ENCODE results near the gene PRSS35.
"Not testable (repeated sequence)": the region's sequence is repeated elsewhere in the genome, so short reads cannot be mapped to it uniquely, and the experiment has no call there.

Gene PRSS35

DNA sequence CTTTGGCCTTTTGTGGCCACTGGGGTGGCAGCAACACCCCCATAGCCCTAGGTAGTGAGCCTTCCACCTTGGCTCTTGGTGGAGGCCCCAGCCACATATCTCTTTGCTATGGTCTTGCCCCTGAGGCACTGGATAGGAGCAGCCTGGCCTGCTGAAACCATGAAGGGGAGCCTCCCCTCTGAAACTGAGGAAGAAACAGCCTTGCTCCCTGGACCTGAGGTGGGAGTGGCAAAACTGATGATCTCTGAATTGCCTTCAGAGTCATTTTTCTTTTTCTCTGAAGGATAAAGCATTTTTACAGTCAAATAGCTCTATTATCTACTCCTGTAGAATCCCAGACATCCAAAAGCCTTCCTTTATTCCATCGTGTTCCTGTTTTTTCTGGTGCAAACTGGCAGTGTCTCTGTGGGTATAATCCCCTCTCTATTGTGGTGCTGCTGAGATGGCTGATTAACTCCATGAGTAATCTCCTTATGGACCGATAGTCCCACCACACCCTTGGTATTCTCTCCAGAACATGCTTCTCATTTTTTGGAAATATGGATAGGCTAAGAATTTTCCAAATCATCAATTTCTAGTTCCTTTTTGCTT is 22.0 kb upstream of the PRSS35 start:
- H3K36me3 Mint-ChIP-seq (ENCODE audit: low read depth), result no peaks in the 10 kb centered on the region
- H3K4me1 Mint-ChIP-seq (ENCODE audit: low read depth), result no peaks in the 10 kb centered on the region
- peaks cover 17% of the 10 kb centered on the region for H3K27me3 Mint-ChIP-seq
- no peak overlapping the region for H3K27ac Mint-ChIP-seq
- H3K4me3 Mint-ChIP-seq, result no peak overlapping the region
- H3K9me3 Mint-ChIP-seq, result no peaks in the 10 kb centered on the region

- no peaks in the 10 kb centered on the region for H3K4me1 Mint-ChIP-seq (ENCODE audit: low read depth)
- H3K27ac Mint-ChIP-seq, result no peak overlapping the region
- peaks cover 8% of the 10 kb centered on the region for H3K27me3 Mint-ChIP-seq
- H3K9me3 Mint-ChIP-seq, result peaks cover 5% of the 10 kb centered on the region
- H3K36me3 Mint-ChIP-seq (ENCODE audit: low read depth), result no peaks in the 10 kb centered on the region
- no peak overlapping the region for H3K4me3 Mint-ChIP-seq
Measured at GRCh38 chr6:83505356-83505755, 7.0 kb upstream of the PRSS35 start.

DNA sequence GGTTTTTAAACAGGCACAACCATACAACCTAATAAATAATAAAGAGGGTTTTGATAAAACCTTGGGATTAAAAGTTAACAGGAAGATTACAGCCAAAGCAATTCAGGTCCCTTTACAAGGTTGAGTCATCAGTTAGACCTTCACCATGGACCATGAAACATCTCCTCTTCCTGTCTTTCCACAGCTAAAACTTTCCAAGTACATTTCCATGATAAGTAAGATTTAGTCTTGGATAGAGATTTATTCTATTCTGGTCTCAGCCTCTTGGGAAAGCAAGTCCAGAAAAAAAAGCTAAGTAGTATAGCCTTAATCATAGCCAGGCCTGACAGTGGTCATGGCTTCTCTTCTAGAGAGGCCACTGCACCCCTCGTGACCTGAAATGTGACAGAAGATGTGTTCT is 2.9 kb upstream of the PRSS35 start:
- H3K9me3 Mint-ChIP-seq, result no peaks in the 10 kb centered on the region
- H3K4me1 Mint-ChIP-seq (ENCODE audit: low read depth), result no peaks in the 10 kb centered on the region
- peaks cover 41% of the 10 kb centered on the region for H3K27me3 Mint-ChIP-seq
- H3K36me3 Mint-ChIP-seq (ENCODE audit: low read depth), result no peaks in the 10 kb centered on the region
- no peak overlapping the region for H3K4me3 Mint-ChIP-seq
- H3K27ac Mint-ChIP-seq, result no peak overlapping the region

DNA sequence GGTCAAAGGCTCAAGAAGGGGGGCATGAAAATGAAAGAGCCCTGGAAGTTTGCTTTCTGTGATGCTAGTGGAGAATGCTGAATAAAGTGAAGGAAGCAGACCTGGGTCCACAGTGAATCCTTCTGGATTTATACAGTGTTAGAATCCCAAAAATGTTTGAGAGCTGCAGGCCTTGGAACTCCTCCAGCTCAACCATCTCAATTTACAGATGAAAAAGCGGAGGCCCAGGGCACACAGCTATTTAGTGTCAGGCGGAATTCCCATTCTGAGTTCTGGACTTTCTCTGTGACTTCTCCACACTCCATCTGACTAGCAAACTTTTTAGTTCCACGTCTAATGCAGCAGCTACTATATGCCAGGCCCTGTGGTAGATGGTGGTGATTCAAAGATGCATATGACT is 1.5 kb upstream of the PRSS35 start:
- Mint-ChIP-seq H3K4me1 (ENCODE audit: low read depth) (no peaks in the 10 kb centered on the region), H3K9me3 (no peaks in the 10 kb centered on the region), H3K27ac (no peak overlapping the region), H3K36me3 (ENCODE audit: low read depth) (no peaks in the 10 kb centered on the region), H3K4me3 (no peak overlapping the region), H3K27me3 (peaks cover 45% of the 10 kb centered on the region)

DNA sequence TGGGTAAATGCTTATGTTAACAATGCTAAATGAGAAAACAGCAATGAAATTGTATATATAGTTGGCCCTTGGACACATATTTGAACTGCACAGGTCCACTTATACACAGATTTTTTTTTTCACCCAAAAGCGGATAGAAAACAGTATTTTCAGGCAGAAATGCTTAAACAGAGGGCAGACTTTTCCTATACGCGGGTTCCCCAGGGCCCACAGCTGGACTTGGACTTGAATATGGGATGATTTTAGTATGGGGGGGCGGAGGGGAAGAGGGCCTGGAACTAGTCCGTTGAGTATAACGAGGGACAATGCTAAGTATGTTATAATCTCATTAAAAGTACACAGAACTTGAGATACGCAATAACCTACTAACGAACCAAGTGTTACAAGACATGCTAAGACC is 1.1 kb upstream of the PRSS35 start:
- H3K9me3 Mint-ChIP-seq, result no peaks in the 10 kb centered on the region
- H3K27me3 Mint-ChIP-seq, result peaks cover 45% of the 10 kb centered on the region
- no peak overlapping the region for H3K4me3 Mint-ChIP-seq
- H3K27ac Mint-ChIP-seq, result no peak overlapping the region
- H3K4me1 Mint-ChIP-seq (ENCODE audit: low read depth), result no peaks in the 10 kb centered on the region
- no peaks in the 10 kb centered on the region for H3K36me3 Mint-ChIP-seq (ENCODE audit: low read depth)

DNA sequence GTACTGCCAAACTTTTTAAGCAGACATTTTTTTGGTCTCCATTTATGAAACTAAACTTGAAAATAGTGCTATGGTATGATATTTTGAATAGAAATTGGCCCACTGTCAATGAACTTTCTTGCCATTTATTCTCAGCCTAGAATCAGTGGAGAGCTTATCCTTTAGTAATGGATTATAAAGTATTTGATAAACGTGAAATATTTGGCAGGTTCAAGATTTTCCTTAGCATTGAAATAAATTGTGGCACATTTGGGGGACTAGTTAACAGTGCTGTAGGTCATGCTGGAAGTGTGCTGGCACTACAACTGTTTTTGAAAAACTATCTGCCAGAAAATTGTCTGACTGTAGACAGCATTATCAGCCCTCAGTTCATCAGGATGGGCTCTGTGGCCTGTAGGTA is 2.1 kb downstream of the PRSS35 start:
- Mint-ChIP-seq H3K9me3 (no peaks in the 10 kb centered on the region), H3K36me3 (ENCODE audit: low read depth) (no peaks in the 10 kb centered on the region)

GRCh38 chr6:83514866-83515466 is 2.6 kb downstream of the PRSS35 start:
- Mint-ChIP-seq H3K36me3 (ENCODE audit: low read depth) (no peaks in the 10 kb centered on the region), H3K9me3 (no peaks in the 10 kb centered on the region), H3K27ac (no peak overlapping the region), H3K4me1 (ENCODE audit: low read depth) (no peaks in the 10 kb centered on the region), H3K4me3 (no peak overlapping the region), H3K27me3 (peaks cover 49% of the 10 kb centered on the region)

More for the DNA sequence above, 2.1 kb downstream of the PRSS35 start:
- Mint-ChIP-seq H3K4me1 (ENCODE audit: low read depth) (no peaks in the 10 kb centered on the region), H3K4me3 (no peak overlapping the region), H3K27me3 (peaks cover 49% of the 10 kb centered on the region), H3K27ac (no peak overlapping the region)

DNA sequence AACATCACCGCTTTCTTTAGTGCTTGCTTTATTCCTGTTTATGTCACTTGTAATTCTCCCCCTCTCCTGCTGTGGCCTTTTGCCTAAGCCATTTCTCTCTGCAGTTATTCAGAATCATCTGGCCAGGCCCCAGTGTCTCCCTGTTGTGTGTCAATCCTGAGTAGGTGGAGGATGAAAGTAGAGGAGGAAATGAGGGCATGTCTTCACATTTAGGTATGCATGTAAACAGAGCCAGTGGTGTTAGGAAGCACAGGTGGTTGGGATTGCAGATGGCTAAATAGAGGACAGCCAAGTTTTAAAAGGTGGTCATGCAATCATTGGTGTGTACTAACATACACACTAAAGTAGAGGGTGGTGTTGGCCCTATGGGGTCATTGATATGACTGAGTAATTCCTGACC is 5.2 kb downstream of the PRSS35 start:
- no peaks in the 10 kb centered on the region for H3K9me3 Mint-ChIP-seq
- no peaks in the 10 kb centered on the region for H3K36me3 Mint-ChIP-seq (ENCODE audit: low read depth)
- no peaks in the 10 kb centered on the region for H3K4me1 Mint-ChIP-seq (ENCODE audit: low read depth)
- peaks cover 31% of the 10 kb centered on the region for H3K27me3 Mint-ChIP-seq
- no peak overlapping the region for H3K4me3 Mint-ChIP-seq
- no peak overlapping the region for H3K27ac Mint-ChIP-seq

DNA sequence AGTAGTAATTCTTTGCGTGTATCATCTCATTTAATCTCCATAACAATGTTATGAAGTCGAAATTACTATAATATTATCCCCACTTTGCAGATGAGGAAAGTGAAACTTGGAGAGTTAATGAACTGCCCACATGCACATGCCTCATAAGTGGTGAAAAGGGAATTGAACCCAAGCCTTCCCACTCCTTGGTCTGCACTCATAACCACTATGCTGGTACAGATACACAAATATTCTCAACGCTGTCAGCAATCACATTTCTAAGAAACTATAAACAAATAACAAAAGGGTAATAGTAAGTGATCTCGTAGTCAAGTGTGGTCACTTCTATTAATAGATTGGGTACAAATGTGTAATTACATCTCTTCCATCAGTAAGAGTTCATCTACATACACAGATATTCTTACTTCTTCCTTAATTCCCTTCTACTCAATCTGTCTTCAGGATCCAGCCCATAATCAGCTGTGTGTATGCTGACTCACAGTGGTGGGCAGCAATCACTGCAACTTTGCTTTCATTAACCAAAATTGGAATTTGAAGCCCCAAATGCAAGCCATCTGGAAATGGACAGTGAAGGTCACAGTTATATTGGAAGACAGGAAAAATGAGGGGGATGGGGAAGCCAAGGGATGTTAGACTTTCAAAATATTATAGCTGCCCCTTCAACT is 6.6 kb downstream of the PRSS35 start:
- Mint-ChIP-seq H3K4me3 (no peak overlapping the region), H3K9me3 (no peaks in the 10 kb centered on the region), H3K36me3 (ENCODE audit: low read depth) (no peaks in the 10 kb centered on the region), H3K4me1 (ENCODE audit: low read depth) (no peaks in the 10 kb centered on the region), H3K27me3 (peaks cover 21% of the 10 kb centered on the region), H3K27ac (no peak overlapping the region)

DNA sequence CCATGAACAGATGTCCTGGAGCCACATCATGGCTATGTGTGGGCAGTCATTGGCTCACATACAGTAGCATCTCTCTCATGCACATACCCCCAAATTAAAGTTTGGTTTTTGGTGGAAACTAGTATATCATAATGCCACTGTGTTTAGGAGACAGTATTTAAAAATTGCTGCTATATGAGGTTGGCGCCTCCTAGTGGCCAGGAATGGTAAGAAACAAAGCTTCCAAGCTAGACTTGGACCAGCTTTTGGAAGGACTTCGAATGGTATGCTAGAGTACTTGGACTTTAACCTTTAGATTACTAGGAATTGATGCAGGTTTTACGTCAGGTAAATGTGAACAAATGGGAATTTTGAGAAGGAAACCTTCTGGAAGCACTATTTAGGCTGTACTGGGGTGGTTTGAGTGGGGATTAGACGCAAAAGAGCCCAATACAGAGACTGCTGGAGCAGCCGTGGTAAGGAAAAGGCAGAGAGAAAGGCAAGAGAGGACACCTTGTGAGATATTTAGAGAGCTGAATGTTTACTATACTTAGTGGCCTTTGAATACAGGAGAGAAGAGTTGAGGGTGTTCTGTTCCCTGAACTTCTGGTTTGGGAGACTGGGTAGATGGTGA is 23.8 kb downstream of the PRSS35 start:
- Mint-ChIP-seq H3K36me3 (ENCODE audit: low read depth) (no peaks in the 10 kb centered on the region), H3K9me3 (no peaks in the 10 kb centered on the region), H3K4me1 (ENCODE audit: low read depth) (no peaks in the 10 kb centered on the region), H3K27ac (no peak overlapping the region), H3K27me3 (peaks cover 10% of the 10 kb centered on the region), H3K4me3 (no peak overlapping the region)

DNA sequence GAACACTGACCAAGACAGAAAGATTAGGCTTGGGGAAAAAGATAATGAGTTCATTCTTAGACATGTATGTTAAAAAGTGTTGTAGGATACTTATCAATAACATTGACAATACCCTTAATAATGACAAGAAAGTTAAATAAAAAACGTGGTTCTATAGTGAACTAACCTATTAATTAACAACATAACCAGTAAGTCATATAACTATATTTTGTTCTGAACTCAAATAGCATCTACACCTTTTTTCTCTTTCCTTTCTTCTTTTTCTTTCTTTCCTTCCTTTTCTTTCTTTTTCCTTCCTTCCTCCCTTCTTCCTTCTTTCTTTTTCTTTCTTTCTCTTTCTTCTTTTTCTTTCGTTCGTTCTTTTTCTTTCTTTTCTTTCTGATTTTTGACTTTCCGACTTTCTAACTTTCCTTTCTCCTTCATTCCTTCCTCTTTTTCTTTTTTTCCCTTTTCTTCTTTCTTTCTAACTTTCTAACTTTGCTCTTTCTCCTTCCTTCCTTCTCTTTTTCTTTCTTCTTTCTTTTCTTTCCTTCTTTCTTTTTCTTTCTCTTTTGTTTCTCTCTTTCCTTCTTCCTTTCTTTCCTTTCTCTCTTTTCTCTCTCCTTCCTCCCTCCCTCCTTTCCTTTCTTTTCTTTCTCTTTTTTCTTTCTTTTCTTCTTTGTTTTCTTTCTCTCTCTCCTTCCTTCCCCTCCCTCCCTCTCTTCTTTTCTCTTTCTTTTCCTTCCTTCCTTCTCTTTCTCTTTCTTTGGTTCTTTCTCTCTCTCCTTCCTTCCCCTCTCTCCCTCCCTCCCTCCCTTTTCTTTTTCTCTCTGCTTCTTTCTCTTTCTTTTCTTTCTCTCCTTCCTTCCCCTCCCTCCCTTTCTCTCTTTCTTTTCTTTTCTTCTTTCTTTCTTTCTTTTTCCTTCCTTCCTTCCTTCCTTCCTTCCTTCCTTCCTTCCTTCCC is 24.6 kb downstream of the PRSS35 start:
- H3K27ac Mint-ChIP-seq, result no peak overlapping the region
- no peaks in the 10 kb centered on the region for H3K36me3 Mint-ChIP-seq (ENCODE audit: low read depth)
- H3K4me3 Mint-ChIP-seq, result no peak overlapping the region
- no peaks in the 10 kb centered on the region for H3K9me3 Mint-ChIP-seq
- H3K27me3 Mint-ChIP-seq, result peaks cover 10% of the 10 kb centered on the region
- no peaks in the 10 kb centered on the region for H3K4me1 Mint-ChIP-seq (ENCODE audit: low read depth)

DNA sequence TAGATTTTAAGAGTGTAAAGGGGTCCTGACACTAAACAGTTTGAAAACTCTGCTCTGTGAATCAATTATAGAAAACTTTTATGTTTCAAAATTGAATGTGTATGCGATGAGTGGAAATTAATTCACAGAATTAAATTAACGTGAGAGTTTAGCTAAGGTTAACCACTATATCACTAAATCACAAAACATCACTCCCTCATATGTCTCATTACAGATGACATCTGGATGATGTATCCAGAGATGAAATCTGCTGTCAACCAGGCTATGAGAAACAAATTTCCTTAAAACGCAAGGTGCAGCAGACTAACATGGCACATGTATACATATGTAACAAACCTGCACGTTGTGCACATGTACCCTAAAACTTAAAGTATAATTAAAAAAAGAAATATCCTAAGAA is 27.3 kb downstream of the PRSS35 start:
- Mint-ChIP-seq H3K27me3 (peaks cover 5% of the 10 kb centered on the region), H3K27ac (no peak overlapping the region), H3K36me3 (ENCODE audit: low read depth) (no peaks in the 10 kb centered on the region), H3K4me3 (no peak overlapping the region), H3K9me3 (no peaks in the 10 kb centered on the region), H3K4me1 (ENCODE audit: low read depth) (no peaks in the 10 kb centered on the region)

GRCh38 chr6:83546636-83547035 is 34.3 kb downstream of the PRSS35 start:
- Mint-ChIP-seq H3K9me3 (no peaks in the 10 kb centered on the region), H3K4me1 (ENCODE audit: low read depth) (no peaks in the 10 kb centered on the region), H3K27ac (no peak overlapping the region)

GRCh38 chr6:83550482-83550881 is 38.1 kb downstream of the PRSS35 start:
- H3K4me3 Mint-ChIP-seq; H3K9me3 Mint-ChIP-seq; H3K27me3 Mint-ChIP-seq; H3K27ac Mint-ChIP-seq; H3K4me1 Mint-ChIP-seq (ENCODE audit: low read depth); H3K36me3 Mint-ChIP-seq (ENCODE audit: low read depth): not testable (repeated sequence)

More at GRCh38 chr6:83546636-83547035, 34.3 kb downstream of the PRSS35 start:
- H3K36me3 Mint-ChIP-seq (ENCODE audit: low read depth), result no peaks in the 10 kb centered on the region
- H3K4me3 Mint-ChIP-seq, result no peak overlapping the region
- no peaks in the 10 kb centered on the region for H3K27me3 Mint-ChIP-seq

DNA sequence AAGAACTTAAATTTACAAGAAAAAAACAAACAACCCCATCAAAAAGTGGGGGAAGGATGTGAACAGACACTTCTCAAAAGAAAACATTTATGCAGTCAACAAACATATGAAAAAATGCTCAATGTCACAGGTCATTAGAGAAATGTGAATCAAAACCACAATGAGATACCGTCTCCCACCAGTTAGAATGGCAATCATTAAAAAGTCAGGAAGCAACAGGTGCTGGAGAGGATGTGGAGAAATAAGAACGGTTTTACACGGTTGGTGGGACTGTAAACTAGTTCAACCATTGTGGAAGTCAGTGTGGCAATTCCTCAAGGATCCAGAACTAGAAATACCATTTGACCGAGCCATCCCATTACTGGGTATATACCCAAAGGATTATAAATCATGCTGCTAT is 39.4 kb downstream of the PRSS35 start:
- H3K36me3 Mint-ChIP-seq (ENCODE audit: low read depth); H3K27me3 Mint-ChIP-seq; H3K9me3 Mint-ChIP-seq; H3K27ac Mint-ChIP-seq; H3K4me3 Mint-ChIP-seq; H3K4me1 Mint-ChIP-seq (ENCODE audit: low read depth): not testable (repeated sequence)

Data from stimulated activated naive CD8-positive, alpha-beta T cell treated with anti-CD3 and anti-CD28 coated beads, Interleukin-15, Interleukin-2, amounts not matched to agents 100 ng/mL and 50 ng/mL, for 24 hours (primary cell).